HepG2 (cell line): ENCODE results near the gene SALL2. TPM values are rescaled to one million over a fixed set of nuclear protein-coding genes. Genes with fewer than 3 reads are reported as not detected.

Source experiments
- AKNA ChIP-seq: sonication (generic); formaldehyde crosslinking; IDR thresholded peaks from 2 replicates; pipeline ENCODE4 v1.4.0; 2020; ENCODE audit warnings: missing genetic modification reagents, borderline replicate concordance
- ASH2L ChIP-seq: fragments of 300-600, 200-600 bp; sonication (generic); IDR thresholded peaks from 2 replicates; pipeline ENCODE4 v1.7.0; 2017; ENCODE audit warnings: low read depth, mild to moderate bottlenecking, moderate library complexity, mixed read lengths, low read length; ENCODE audit not compliant: insufficient read length
- CBFB ChIP-seq: sonication (generic); formaldehyde crosslinking; IDR thresholded peaks from 2 replicates; pipeline ENCODE4 v1.4.0; 2020; ENCODE audit warnings: missing genetic modification reagents
- CSRNP2 ChIP-seq: sonication (generic); formaldehyde crosslinking; conservative IDR thresholded peaks from 2 replicates; pipeline ENCODE4 v1.8.0; 2022; ENCODE audit warnings: low read depth, missing genetic modification reagents
- FOXC1 ChIP-seq: sonication (generic); formaldehyde crosslinking; IDR thresholded peaks from 2 replicates; pipeline ENCODE4 v1.8.0; 2022; ENCODE audit warnings: mild to moderate bottlenecking, missing genetic modification reagents, borderline replicate concordance
- FOXJ3 ChIP-seq: sonication (generic); formaldehyde crosslinking; IDR thresholded peaks from 2 replicates; pipeline ENCODE4 v1.4.0; 2020; ENCODE audit warnings: missing genetic modification reagents, mild to moderate bottlenecking, borderline replicate concordance
- PAWR ChIP-seq: sonication (generic); formaldehyde crosslinking; IDR thresholded peaks from 2 replicates; pipeline ENCODE4 v1.4.0; 2020; ENCODE audit warnings: missing genetic modification reagents, mild to moderate bottlenecking, borderline replicate concordance
- SALL2 ChIP-seq: sonication (generic); formaldehyde crosslinking; IDR thresholded peaks from 2 replicates; pipeline ENCODE4 v1.8.1; 2023; ENCODE audit warnings: mild to moderate bottlenecking, missing genetic modification reagents, inconsistent platforms
- TRIM22 ChIP-seq: fragments of 450-650 bp; IDR thresholded peaks from 2 replicates; pipeline ENCODE4 v1.6.1; 2017
- ZFP82 ChIP-seq: sonication (generic); formaldehyde crosslinking; IDR thresholded peaks from 2 replicates; pipeline ENCODE4 v1.5.1; 2020; ENCODE audit warnings: mild to moderate bottlenecking, missing genetic modification reagents, borderline replicate concordance
- ZNF616 ChIP-seq: sonication (generic); formaldehyde crosslinking; IDR thresholded peaks from 2 replicates; pipeline ENCODE4 v1.5.0; 2020; ENCODE audit warnings: low read depth, mild to moderate bottlenecking, missing genetic modification reagents
- ZNF629 ChIP-seq: sonication (generic); formaldehyde crosslinking; conservative IDR thresholded peaks from 2 replicates; pipeline ENCODE4 v1.5.0; 2020; ENCODE audit warnings: missing genetic modification reagents
- ZNF646 ChIP-seq: sonication (generic); formaldehyde crosslinking; IDR thresholded peaks from 2 replicates; pipeline ENCODE4 v1.9.0; 2021; ENCODE audit warnings: mild to moderate bottlenecking, missing genetic modification reagents
- polyA plus RNA-seq, 8 experiments: library from polyadenylated mRNA; depleted of rRNA in 3 of 8; stranded (reverse) in 7 of 8; unstranded in 1 of 8; fragments of >200 nt; fragmentation: Illumina TruSeq in 4 of 8; extraction: Trizol in 4 of 8; gene quantifications; 2 replicates each; pipeline versions ENCODE4 v1.2.1 to v1.2.3, GENCODE V29; 2011 to 2016; ENCODE audit warnings: low read depth in 4 of 8, missing spikeins in 1 of 8, mixed read lengths in 1 of 8; ENCODE audit not compliant: insufficient read depth in 1 of 8
- total RNA-seq, 5 experiments: library from RNA; depleted of rRNA; stranded (reverse); fragments of >200 nt; fragmentation: Illumina TruSeq; extraction: Trizol; gene quantifications; 2 replicates each; pipeline ENCODE4 v1.2.3, GENCODE V29; 2016; ENCODE audit warnings: low read depth in 1 of 5

Gene SALL2
- total and polyA plus RNA-seq, 2 of the 13 experiments (the other 11 are each of a cell fraction or from before 2014, with no cell fraction given) = 4.9 to 5.8 TPM

- no peak for TF ChIP-seq CSRNP2 (CRISPR knock-in tag)
- TF ChIP-seq TRIM22 = no peak
- TF ChIP-seq ZFP82 = no peak
- TF ChIP-seq FOXJ3 = peak; percentile 69
- TF ChIP-seq PAWR (CRISPR knock-in tag) = no peak
- no peak; the same call in 1 of the 2 replicates for TF ChIP-seq FOXC1
- 0 out of 2 replicates have a peak, but pooled peaks have one; percentile 18 for TF ChIP-seq CBFB (CRISPR knock-in tag)
- peak; percentile 88 for TF ChIP-seq ASH2L
- TF ChIP-seq ZNF646 (CRISPR knock-in tag) = no peak
- TF ChIP-seq SALL2 = no peak
- no peak for TF ChIP-seq ZNF616 (CRISPR knock-in tag)
- TF ChIP-seq ZNF629 (CRISPR knock-in tag) = no peak
- no peak for TF ChIP-seq AKNA (CRISPR knock-in tag)
Observed at GRCh38 chr14:21557084-21557901, 31.1 kb upstream of the SALL2 start (continued).
